Upper lobe of left lung (tissue), 6 donors: ENCODE measurements around the gene PABPN1. TPM values are rescaled to one million over a fixed set of nuclear protein-coding genes. Genes with fewer than 3 reads are reported as not detected.

Experiments
- ATAC-seq, 2 donors: fragments of 200-7000 bp; cut with Tn5 transposase; one replicate each; pipeline ENCODE4 v1.9.1; 2022; ENCODE audit warnings: mild to moderate bottlenecking in 2 of 2, moderate library complexity in 2 of 2; ENCODE audit not compliant: low FRiP score in 2 of 2
- DNase-seq, 2 donors: peaks; one replicate each; pipeline ENCODE4 v3.0.0-alpha.2; 2019 to 2020
- H3K27ac ChIP-seq, 4 donors: fragments of 200-600 bp; sonication (generic); one replicate each; pipeline ENCODE4 v1.5.1; 2016 to 2019
- H3K27me3 ChIP-seq, 4 donors: fragments of 200-600 bp; sonication (generic); one replicate each; pipeline ENCODE4 v1.5.1; 2017 to 2019
- H3K36me3 ChIP-seq, 4 donors: fragments of 200-600 bp; sonication (generic); one replicate each; pipeline ENCODE4 v1.5.1; 2016 to 2019
- H3K4me1 ChIP-seq, 4 donors: fragments of 200-600 bp; sonication (generic); one replicate each; pipeline ENCODE4 v1.5.1; 2018 to 2019
- H3K4me3 ChIP-seq, 4 donors: fragments of 200-600 bp; sonication (generic); one replicate each; pipeline ENCODE4 v1.5.1; 2017 to 2019; ENCODE audit warnings: mild to moderate bottlenecking in 2 of 4, moderate library complexity in 1 of 4
- H3K9me3 ChIP-seq, 4 donors: fragments of 200-600 bp; sonication (generic); one replicate each; pipeline ENCODE4 v1.5.1; 2018 to 2019
- CTCF ChIP-seq, 6 experiments: fragments of 450-650 bp in 4 of 6; fragments of 200-600 bp in 2 of 6; sonication (generic) in 2 of 6; IDR thresholded peaks; one replicate each; pipeline ENCODE4 v1.5.1; 2016 to 2019; ENCODE audit warnings: antibody characterized with exemption in 6 of 6
- EP300 ChIP-seq, 4 donors: sonication (generic); formaldehyde crosslinking; IDR thresholded peaks; one replicate each; pipeline ENCODE4 v1.5.1; 2017; ENCODE audit warnings: antibody characterized with exemption in 4 of 4, control low read depth in 2 of 4
- POLR2A ChIP-seq, 4 donors: fragments of 450-650 bp; IDR thresholded peaks; one replicate each; pipeline ENCODE4 v1.5.1; 2016 to 2017; ENCODE audit warnings: antibody characterized with exemption in 4 of 4, mild to moderate bottlenecking in 2 of 4
- POLR2AphosphoS5 ChIP-seq, 2 donors: sonication (generic); formaldehyde crosslinking; IDR thresholded peaks; one replicate each; pipeline ENCODE4 v1.5.1; 2017; ENCODE audit warnings: antibody characterized with exemption in 2 of 2
- WGBS, 2 donors: methylation state at CpG; one replicate each; pipeline ENCODE4 v1.1.5; 2017 to 2018; 5-methylcytosine and 5-hydroxymethylcytosine counted together
- total RNA-seq, 6 donors: library from RNA; depleted of rRNA in 4 of 6; stranded (reverse); fragments of >200 nt in 4 of 6; gene quantifications; one replicate each; pipeline versions ENCODE4 v1.1.0 to v1.2.1, GENCODE V29; 2016 to 2021
- donor health status: DM: no; HTN: no; CAD: no; lungs with moderate emphysema.
- donor health status: DM: no; HTN: yes; CAD: no; lungs with severe emphysema.

The PABPN1 gene
- total RNA-seq, 6 donors from 2014 or later, result 47.6 to 325 (median 85.7) TPM

GRCh38 chr14:23327947-23328744, 6.9 kb downstream of the PABPN1 start:
- DNase-seq (peak in 1 of 2 donors; percentile 66), ATAC-seq (peak; percentile 86 to 89)
- Histone ChIP-seq H3K27me3 (no peaks in the 10 kb centered on the region), H3K4me1 (peaks cover under 1 to 7% (median 3%) of the 10 kb centered on the region in 4 donors), H3K4me3 (no peak overlapping the region), H3K27ac (no peak overlapping the region), H3K36me3 (peaks cover 0 to 35% (median 27%) of the 10 kb centered on the region in 4 donors), H3K9me3 (no peaks in the 10 kb centered on the region)
- TF ChIP-seq CTCF (IDR thresholded peaks at IDR 0.05) (peak; percentile 73 to 89 (median 86)), EP300 (IDR thresholded peaks at IDR 0.05) (no peak)
- WGBS, 2 donors, result 45 to 52% methylated on average over 4 of the region's 4 CpGs

- no peaks in the 10 kb centered on the region for H3K9me3 ChIP-seq
- H3K27ac ChIP-seq, result no peak overlapping the region
- no peak for ATAC-seq
- WGBS, 2 donors, result 86 to 91% methylated on average over 5 of the region's 5 CpGs
- no peaks in the 10 kb centered on the region for H3K36me3 ChIP-seq
- no peaks in the 10 kb centered on the region for H3K27me3 ChIP-seq
- TF ChIP-seq EP300 (IDR thresholded peaks at IDR 0.05), result no peak
- TF ChIP-seq POLR2A (IDR thresholded peaks at IDR 0.05), result no peak
- no peak for TF ChIP-seq CTCF (IDR thresholded peaks at IDR 0.05)
- TF ChIP-seq POLR2AphosphoS5 (IDR thresholded peaks at IDR 0.05), result no peak
- no peak overlapping the region for H3K4me3 ChIP-seq
- no peaks in the 10 kb centered on the region for H3K4me1 ChIP-seq
- no peak for DNase-seq
These were observed 14.4 kb downstream of the PABPN1 start for GRCh38 chr14:23335623-23336022.

GRCh38 chr14:23339506-23340268, 18.4 kb downstream of the PABPN1 start:
- Histone ChIP-seq H3K36me3 (no peaks in the 10 kb centered on the region), H3K27ac (no peak overlapping the region), H3K4me1 (no peaks in the 10 kb centered on the region), H3K4me3 (no peak overlapping the region), H3K9me3 (no peaks in the 10 kb centered on the region), H3K27me3 (no peaks in the 10 kb centered on the region)
- DNase-seq (no peak), ATAC-seq (no peak)
- TF ChIP-seq POLR2AphosphoS5 (IDR thresholded peaks at IDR 0.05), result no peak
- no peak for TF ChIP-seq CTCF (IDR thresholded peaks at IDR 0.05)
- 63 to 96% methylated on average over 1 of the region's 1 CpG for WGBS, 2 donors

- Histone ChIP-seq H3K36me3 (peaks cover 0 to 6% (median 0%) of the 10 kb centered on the region in 4 donors), H3K27ac (no peak overlapping the region), H3K27me3 (no peaks in the 10 kb centered on the region), H3K4me3 (no peak overlapping the region), H3K9me3 (no peaks in the 10 kb centered on the region), H3K4me1 (no peaks in the 10 kb centered on the region)
- no peak for TF ChIP-seq POLR2A (IDR thresholded peaks at IDR 0.05)
- no peak for TF ChIP-seq POLR2AphosphoS5 (IDR thresholded peaks at IDR 0.05)
- TF ChIP-seq CTCF (IDR thresholded peaks at IDR 0.05), result no peak
- TF ChIP-seq EP300 (IDR thresholded peaks at IDR 0.05), result no peak
- DNase-seq, result no peak
- no peak for ATAC-seq
- WGBS, 2 donors, result 55 to 65% methylated on average over 3 of the region's 3 CpGs
These were observed 23.2 kb downstream of the PABPN1 start for GRCh38 chr14:23344481-23344880.
